Activated CD4-positive, CD25-positive, alpha-beta regulatory T cell treated with anti-CD3 and anti-CD28 coated beads, Interleukin-2, amount 50 U/mL, for 16 hours (primary cell): Measurements from ENCODE around the gene DENND1A.

ENCODE experiments used
- DNase-seq: peaks from one replicate; pipeline ENCODE4 v3.0.0-alpha.2; 2020; ENCODE audit warnings: low read depth, low spot score

DENND1A gene

DNA sequence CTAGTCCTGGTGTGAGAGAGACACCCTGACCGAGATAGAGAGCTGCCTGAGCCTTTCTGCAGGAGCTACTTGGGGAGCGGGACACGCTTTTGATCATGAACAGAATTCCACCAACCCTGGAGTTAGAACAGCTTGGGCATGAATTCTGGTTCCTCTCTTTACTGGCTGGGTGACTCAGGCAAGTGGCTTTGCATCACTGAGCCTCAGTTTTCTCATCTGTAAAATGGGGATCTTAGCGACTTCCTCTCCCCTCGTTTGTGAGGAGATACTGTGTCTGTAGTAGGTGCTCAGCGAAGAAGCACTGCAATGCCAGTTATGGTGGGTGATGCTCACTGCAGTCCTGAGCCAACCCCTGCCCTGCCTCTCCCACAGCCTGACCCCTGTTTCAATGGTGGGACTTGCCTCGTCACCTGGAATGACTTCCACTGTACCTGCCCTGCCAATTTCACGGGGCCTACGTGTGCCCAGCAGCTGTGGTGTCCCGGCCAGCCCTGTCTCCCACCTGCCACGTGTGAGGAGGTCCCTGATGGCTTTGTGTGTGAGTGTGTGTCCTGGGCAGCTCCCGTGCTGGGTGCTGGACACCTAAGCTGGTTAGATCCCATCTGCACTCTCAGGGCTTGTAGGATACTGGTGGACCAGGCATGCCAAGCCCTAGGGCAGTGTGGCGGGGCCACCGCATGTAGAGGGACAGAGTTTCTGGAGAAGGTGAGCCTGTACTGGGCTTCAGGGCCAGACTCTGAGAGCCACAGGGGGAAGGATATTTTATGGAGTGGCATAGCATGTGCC is 557.9 kb downstream of the DENND1A start:
- DNase-seq = no peak

DNA sequence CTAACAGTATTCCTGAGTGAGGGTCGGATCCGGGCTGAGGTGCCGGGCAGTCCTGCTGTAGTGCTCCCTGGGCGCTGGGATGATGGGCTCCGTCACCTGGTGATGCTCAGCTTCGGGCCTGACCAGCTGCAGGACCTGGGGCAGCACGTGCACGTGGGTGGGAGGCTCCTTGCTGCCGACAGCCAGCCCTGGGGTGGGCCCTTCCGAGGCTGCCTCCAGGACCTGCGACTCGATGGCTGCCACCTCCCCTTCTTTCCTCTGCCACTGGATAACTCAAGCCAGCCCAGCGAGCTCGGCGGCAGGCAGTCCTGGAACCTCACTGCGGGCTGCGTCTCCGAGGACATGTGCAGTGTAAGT is 558.7 kb downstream of the DENND1A start:
- no peak for DNase-seq

DNA sequence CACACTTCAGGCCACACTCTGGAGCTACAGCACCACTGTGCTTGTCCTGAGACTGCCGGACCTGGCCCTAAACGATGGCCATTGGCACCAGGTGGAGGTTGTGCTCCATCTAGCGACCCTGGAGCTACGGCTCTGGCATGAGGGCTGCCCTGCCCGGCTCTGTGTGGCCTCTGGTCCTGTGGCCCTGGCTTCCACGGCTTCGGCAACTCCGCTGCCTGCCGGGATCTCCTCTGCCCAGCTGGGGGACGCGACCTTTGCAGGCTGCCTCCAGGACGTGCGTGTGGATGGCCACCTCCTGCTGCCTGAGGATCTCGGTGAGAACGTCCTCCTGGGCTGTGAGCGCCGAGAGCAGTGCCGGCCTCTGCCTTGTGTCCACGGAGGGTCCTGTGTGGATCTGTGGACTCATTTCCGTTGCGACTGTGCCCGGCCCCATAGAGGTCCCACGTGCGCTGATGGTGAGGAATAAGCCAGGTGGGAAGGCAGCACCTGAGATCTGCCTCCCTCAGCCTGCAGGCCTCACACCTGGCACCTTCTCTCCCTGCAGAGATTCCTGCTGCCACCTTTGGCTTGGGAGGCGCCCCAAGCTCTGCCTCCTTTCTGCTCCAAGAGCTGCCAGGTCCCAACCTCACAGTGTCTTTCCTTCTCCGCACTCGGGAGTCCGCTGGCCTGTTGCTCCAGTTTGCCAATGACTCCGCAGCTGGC is 559.2 kb downstream of the DENND1A start:
- DNase-seq = no peak

DNA sequence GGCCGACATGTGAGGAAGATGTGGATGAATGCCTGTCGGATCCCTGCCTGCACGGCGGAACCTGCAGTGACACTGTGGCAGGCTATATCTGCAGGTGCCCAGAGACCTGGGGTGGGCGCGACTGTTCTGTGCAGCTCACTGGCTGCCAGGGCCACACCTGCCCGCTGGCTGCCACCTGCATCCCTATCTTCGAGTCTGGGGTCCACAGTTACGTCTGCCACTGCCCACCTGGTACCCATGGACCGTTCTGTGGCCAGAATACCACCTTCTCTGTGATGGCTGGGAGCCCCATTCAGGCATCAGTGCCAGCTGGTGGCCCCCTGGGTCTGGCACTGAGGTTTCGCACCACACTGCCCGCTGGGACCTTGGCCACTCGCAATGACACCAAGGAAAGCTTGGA is 559.8 kb downstream of the DENND1A start:
- no peak for DNase-seq

DNA sequence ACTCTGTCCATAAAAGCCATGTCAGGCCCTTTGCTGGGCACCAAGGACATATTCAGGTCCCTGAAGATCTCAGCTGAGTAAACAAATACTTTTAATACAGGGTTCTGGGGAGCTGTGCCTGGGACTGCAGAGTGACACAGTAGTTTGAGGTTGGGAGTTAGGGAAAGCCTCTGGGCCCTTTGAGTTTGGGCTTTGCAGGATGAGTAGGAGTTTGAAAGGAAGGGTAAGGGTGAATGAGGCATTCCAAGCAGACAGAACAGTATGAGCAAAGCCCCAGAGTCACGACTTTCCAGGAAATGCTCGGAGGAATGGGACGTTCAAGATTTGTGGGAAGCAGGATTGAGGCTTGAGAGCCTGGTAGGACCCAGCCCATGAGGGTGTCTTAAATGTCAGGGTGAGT is 560.6 kb downstream of the DENND1A start:
- no peak for DNase-seq

DNA sequence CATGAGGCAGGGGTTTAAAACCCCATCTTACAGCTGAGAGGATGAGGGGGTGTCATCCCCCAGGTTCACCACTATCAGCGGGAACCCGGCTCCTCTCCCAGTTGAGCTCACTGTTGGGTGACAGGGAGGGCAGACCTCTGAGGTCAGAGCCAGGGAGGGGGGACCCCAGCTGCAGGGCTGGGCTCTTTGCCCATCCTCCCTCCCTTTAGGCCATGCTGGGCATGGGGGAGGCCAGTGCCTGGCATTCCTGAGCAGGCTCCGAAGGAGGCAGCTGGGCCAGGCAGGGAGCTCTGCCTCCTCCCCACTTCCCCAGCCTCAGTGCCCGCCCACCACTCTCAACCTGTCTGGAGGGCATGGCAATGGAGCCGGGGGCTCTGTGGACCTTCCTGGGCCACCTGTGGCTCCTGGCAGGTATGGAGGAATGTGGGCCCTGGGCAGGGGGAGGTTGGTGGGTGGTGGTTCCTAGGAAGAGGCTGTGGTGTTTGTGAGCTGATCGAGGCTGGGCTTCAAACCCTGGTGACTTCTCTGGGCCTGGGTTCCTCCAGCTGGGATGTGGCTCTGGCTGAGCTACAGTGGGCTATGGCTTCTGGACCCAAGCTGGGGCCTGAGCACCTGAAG is 561.3 kb downstream of the DENND1A start:
- DNase-seq = no peak

DNA sequence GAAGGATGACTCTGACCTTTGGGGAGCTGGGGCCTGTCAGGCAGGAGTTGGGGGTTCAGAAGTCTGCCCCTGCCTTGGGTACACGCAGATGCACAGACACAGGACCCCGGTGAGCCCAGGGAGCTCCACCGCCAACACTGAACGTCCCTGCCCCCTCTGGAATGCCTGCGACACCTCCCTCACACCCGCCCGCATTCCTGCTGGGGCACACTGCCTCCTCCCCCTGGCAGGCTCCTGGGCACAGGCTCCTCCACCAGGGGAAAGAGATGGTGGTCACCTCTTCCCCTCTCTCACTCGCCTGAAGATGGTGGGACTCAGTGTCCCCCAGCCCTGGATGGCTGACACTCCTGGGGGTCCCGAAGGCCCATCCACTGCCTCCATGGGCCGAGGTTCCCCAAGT is 561.9 kb downstream of the DENND1A start:
- no peak for DNase-seq

DNA sequence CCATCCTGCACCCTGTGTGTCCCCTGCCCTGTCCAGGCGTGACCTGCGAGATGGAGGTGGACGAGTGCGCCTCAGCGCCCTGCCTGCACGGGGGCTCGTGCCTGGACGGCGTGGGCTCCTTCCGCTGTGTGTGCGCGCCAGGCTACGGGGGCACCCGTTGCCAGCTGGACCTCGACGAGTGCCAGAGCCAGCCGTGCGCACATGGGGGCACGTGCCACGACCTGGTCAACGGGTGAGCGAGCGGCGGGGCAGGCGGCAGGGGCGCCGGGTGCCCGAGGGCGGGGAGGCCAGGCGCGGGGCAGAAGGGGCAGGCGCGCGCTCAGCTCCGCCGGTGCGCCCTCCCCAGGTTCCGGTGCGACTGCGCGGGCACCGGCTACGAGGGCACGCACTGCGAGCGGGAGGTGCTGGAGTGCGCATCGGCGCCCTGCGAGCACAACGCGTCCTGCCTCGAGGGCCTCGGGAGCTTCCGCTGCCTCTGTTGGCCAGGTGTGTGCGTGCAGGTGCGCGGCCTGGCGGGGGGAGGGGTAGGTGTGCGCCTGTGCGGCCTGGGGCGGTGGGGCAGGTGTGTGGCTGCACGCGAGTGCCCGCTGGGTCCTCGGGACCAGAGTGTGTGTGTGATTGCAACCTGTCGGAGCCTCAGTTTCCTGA is 563.9 kb downstream of the DENND1A start:
- DNase-seq = no peak

DNA sequence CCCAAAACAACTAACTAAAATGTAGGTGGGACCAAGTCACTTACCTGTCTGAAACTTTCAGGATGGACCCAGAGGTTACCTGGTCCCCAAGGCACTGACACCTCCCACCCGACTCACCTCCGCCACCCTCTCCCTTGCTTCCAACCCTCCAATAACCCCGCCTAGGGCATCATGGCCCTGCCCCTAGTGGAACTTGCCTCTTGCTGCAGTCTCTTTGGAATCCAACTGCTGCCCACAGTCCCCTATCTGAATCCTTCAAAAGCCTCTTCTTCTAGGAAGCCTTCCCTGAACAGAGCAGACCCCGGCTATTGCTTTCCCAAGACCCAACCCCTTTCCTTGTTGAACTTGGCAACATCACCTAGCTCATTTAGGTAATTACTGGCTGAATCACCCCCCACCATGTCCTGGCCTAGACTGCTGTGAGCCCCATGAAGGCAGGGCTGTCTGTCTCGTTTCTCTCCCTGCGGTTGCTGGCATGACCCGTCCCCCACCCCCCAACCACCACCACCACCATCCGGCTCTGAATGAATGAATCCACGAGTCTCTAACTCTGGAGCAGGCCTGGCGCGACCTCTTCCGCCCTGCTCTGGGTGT is 564.5 kb downstream of the DENND1A start:
- DNase-seq = no peak

DNA sequence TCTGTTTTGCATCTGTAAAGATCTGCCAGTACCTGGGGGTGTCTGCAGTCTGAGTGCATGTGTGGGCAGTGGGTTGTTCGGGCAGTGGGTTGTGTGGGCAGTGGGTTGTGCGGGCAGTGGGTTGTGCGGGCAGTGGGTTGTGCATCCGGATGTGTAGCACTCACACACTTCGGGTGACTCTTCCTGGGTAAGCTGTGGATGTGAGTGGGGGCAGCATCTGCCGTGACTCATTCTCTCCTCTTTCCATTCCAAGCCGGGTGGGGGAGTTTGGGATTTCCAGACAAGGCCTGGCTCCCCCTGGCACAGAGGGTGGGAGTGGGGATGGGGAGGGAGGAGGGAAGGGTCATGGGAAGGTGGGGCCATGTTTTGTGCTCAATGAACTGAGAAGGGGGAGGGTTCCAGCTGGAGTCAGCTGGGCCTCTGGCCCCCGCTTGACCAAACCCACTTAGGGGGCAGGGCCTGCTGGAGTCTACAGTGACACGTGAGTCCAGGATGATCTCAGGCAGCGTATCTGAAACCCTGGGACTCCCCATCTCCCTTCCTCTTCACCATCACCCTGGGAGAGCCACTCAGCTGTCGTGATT is 565.6 kb downstream of the DENND1A start:
- DNase-seq = no peak

DNA sequence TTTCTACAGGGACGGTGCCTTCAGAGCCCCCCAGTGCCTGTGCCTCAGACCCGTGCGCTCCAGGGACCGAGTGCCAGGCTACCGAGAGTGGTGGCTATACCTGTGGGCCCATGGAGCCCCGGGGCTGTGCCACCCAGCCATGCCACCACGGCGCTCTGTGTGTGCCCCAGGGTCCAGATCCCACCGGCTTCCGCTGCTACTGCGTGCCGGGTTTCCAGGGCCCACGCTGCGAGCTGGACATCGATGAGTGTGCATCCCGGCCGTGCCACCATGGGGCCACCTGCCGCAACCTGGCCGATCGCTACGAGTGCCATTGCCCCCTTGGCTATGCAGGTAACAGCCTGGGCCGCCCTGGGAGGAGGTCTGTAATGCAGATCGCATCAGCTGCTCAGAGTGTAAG is 567.1 kb downstream of the DENND1A start:
- no peak for DNase-seq

DNA sequence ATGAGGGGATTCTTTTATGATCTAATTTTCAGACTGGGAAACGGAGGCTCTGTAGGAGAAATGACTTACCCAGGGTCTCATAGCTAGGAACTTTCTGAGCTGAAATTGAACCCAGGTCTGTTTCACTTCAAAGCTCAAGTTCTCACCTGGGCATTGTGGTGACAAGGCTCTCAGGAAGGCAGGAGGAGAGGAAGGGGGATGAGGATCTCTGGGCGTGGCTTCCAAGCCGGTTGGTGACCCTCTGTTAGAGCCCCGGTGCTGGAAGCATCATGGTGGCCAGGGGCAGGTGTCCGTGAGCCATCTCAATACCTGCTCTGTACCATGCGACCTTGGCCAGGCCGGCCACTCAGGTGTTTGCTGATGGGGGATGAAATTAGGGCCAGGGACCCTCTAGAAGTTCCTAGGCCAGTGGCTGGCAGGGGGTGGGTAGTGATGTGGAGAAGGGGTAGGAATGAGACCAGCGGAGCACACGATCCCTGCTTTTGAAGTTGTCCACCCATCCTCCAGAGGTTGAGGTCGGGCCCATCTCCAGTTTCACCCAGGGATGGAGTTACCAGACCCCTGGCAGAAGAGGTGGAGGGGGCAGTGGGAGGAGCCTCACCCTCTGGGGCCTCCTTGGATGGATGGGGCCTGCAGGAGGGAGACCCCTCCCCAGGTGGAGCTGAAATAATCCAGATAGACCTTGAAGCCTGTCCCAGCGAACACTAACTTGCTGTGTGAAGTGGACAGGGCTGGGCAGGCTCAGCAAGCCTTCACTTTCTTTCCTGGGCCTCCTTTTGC is 568.0 kb downstream of the DENND1A start:
- DNase-seq = no peak

DNA sequence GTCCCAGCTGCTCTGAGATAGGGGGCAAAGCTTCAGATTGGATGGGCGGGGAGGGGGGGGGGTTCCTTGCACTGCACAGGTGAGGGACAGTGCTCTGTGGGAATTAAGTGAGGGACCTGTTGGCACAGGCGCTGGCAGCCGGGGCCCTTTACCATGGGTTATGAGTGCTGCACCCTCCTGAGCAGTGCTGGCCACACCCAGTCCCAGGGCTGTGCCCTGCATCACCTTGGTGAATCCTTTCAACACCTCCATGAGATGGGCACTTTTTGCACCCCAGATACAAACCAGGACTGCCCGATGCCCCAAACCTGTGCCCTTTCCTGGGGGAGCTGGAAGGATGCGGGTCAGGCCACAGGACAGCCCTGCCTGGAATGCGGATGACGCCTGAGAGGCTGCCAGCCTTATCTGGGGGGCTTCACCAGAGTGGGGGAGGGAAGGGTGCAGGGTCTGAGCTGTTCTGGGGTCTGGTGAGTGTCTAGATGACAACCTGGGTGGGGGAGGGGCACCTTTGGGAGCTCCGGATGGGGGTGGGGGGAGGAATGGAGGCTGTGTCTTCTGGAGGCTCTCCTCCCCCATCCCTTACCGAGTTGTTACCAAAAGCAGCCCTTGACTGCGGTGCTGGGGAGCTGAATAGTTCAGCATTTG is 568.7 kb downstream of the DENND1A start:
- DNase-seq = no peak

DNA sequence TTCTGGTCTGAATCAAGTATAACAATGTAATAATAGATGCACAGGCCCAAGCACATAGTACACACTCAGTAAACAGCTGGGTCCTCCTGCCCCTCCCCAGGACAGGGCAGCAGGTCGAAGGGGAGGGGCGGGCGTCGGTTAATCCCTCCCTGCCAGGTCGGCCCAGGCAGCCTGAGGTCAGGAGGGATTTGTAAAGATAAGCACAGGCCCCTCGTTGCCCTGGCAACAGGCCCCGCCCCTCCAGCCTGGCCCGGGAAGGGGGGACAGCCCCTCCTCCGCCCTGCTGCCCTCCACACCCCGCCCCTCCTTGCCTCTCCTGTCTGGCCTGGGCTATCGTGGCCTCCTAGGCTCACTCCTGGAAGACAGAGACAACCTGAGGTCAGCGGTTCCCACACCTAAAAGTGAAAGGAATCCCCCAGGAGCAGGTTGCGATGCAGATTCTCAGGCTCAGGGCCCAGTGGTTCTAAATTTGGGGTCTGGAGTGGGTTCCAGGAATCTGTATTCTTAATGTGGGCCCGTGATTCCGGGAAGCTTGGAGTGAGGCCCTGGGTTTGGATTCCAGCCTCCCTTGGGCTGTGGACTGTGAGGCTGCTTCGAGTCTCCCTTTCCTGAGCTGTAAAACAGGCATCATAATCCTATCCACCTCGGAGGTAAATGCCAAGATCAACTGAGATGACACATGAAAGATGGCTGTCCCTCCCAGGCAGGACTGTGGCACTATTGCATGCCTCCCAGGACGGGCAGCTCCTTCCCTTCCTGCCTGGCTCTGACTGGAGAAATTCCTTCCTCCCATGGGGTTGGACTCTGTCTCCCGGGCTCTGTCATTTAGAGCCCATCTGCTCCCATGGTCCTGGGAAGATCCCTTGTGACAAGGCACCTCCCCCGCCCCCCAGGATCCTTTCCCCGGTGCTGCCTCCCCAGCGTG is 569.5 kb downstream of the DENND1A start:
- DNase-seq = no peak

DNA sequence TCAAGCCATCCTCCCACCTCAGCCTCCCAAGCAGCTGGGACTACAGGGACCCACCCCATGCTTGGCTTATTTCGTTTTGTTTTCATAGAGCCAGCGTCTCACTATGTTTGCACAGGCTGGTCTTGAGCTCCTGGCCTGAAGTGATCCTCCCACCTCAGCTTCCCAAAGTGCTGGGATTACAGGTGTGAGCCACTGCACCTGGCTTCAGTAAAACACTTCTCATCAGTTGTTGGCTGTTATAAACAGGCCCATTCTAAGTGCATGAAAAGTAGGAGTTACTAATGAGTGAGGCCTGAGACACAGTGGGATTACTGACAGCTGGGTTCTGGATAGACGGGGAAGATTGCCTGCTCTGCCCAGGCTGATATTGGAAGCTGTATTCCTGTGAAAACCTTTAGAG is 570.4 kb downstream of the DENND1A start:
- DNase-seq = no peak

DNA sequence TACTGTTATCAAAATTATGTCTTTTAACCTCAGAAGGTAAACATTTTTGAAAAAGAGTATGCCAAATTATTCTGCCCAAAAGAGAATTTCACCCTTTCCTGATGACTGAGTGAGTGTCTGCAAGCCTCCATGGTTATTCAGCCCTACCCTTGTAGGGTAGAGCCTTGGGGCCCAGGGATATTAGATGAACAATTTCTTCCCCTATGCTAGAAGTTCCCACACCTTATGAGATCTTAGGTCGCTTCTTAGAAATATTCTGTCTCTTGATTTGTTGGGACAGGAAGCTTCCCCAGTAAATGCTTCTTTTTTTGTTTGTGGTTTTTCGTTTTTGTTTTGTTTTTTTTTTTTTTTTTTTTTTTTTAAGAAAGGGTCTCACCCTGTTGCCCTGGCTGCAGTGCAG is 570.8 kb downstream of the DENND1A start:
- DNase-seq = no peak

DNA sequence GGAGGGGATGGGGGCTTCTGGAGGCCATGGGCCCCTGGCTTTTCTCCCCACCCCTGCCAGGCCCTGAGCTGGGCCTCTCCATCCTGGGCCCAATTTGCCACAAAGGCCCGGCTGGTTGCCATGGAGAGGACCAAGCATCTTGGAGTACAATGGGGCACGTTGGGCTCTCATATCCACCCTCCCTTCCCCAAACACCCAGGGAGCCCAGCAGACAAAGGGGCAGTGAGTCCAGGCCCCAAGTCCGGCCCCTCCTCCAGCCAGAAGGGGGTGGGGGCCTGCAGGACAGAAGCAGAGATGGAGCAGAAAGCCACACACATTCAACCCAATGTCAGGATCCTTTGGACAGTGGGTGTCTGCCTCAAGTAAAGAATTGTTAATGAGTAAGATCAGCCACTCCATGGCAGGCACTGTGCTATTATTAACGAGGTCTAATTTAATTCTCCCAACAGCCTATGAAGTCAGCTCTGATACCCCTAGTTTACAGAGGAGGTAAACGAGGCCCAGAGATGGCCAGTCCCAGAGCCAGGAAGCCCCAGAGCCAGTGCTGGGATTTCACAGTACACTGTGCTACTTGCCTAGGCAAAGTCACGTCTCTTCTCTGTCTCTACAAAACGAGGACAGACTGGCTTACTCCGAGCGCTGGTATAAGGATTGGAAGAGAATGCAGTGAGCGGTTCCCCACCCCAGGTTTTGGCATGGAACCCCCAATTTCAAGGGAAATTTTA is 571.6 kb downstream of the DENND1A start:
- no peak for DNase-seq

DNA sequence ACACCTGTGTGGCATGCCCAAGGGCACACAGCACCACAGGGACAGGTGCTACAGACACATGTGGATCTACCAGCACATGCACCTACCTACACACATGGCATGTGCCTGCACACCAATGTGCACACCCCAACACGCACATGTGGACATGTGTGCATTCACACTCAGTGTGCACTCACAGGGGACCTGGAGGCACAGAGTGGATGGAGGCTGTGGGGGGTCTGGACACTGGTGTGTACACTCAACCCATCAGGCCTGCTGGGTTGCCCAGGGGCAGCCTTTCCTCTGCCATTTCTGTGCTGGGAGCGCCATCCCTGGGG is 572.2 kb downstream of the DENND1A start:
- DNase-seq = no peak
